NCI-H524 treated with DMSO at 0.1 percent for 48 hours (cell line): ENCODE data around the gene LIMD2.

ENCODE experiments used
- DNase-seq: peaks from one replicate; lab custom pipeline; 2025; lab: John Stamatoyannopoulos, UW

The LIMD2 gene

GRCh38 chr17:63681530-63681929 is 18.4 kb downstream of the LIMD2 start:
- no peak for DNase-seq

- no peak for DNase-seq
These were observed 19.2 kb downstream of the LIMD2 start for GRCh38 chr17:63680700-63681099.

GRCh38 chr17:63679214-63679613 is 20.7 kb downstream of the LIMD2 start:
- DNase-seq, result no peak

- DNase-seq, result peak; percentile 82
These were observed 23.3 kb downstream of the LIMD2 start for GRCh38 chr17:63676584-63676983.

GRCh38 chr17:63675607-63676546 is 24.0 kb downstream of the LIMD2 start:
- no peak for DNase-seq

GRCh38 chr17:63675231-63675606 is 24.7 kb downstream of the LIMD2 start:
- no peak for DNase-seq

GRCh38 chr17:63672856-63673255 is 27.1 kb downstream of the LIMD2 start:
- no peak for DNase-seq

- no peak for DNase-seq
These were observed 34.3 kb downstream of the LIMD2 start for GRCh38 chr17:63665527-63666214.

- DNase-seq, result no peak
These were observed 40.1 kb downstream of the LIMD2 start for GRCh38 chr17:63659850-63660249.

- DNase-seq, result no peak
These were observed 41.6 kb downstream of the LIMD2 start for GRCh38 chr17:63658366-63658765.

GRCh38 chr17:63657786-63658185 is 42.1 kb downstream of the LIMD2 start:
- DNase-seq, result no peak

- DNase-seq, result no peak
These were observed 46.9 kb downstream of the LIMD2 start for GRCh38 chr17:63653050-63653449.

- no peak for DNase-seq
These were observed 47.8 kb downstream of the LIMD2 start for GRCh38 chr17:63652106-63652505.

GRCh38 chr17:63649813-63650212 is 50.1 kb downstream of the LIMD2 start:
- DNase-seq, result no peak

- DNase-seq, result no peak
These were observed 52.0 kb downstream of the LIMD2 start for GRCh38 chr17:63647936-63648335.

GRCh38 chr17:63647065-63647725 is 52.7 kb downstream of the LIMD2 start:
- no peak for DNase-seq

GRCh38 chr17:63646488-63646806 is 53.5 kb downstream of the LIMD2 start:
- DNase-seq, result no peak
